Motor neuron (in vitro differentiated cells): ENCODE data around the gene JAKMIP2. TPM values are rescaled to one million over a fixed set of nuclear protein-coding genes. Genes with fewer than 3 reads are reported as not detected.

Experiments used
- ATAC-seq, 8 experiments: fragments of 200-7000 bp; cut with Tn5 transposase; replicated peaks in 6 of 8; 2 replicates each; pipeline ENCODE4 v1.8.0; 2021; ENCODE audit warnings: mild to moderate bottlenecking in 8 of 8, moderate library complexity in 8 of 8
- H3K27ac ChIP-seq, 2 donors: fragments of 250-450 bp; sonication (Bioruptor Pico); 2 replicates each; pipeline ENCODE4 v1.9.0; 2021; ENCODE audit warnings: antibody characterized with exemption in 2 of 2, mild to moderate bottlenecking in 2 of 2, moderate library complexity in 1 of 2
- H3K4me1 ChIP-seq, 2 donors: fragments of 250-450 bp; sonication (Bioruptor Pico); replicated peaks in 1 of 2; 2 replicates each; pipeline ENCODE4 v1.6.1; 2021; ENCODE audit warnings: antibody characterized with exemption in 2 of 2, mild to moderate bottlenecking in 2 of 2, moderate library complexity in 1 of 2
- H3K4me3 ChIP-seq, 5 donors: fragments of 250-450 bp; sonication (Bioruptor Pico); 2 replicates each; pipeline ENCODE4 v1.9.0; 2021; ENCODE audit warnings: antibody characterized with exemption in 5 of 5, mild to moderate bottlenecking in 5 of 5, moderate library complexity in 4 of 5
- WGBS, 10 experiments: fragments of 450-650 bp; shearing (Covaris generic); methylation state at CpG; one replicate each; pipeline ENCODE4 v1.0.0; 2022; 5-methylcytosine and 5-hydroxymethylcytosine counted together
- in situ Hi-C, 9 experiments: fragments of 400-800 bp; cut with MboI; loops; one replicate each; pipeline ENCODE4 v1.15.0; 2021; ENCODE audit warnings: low sequenced_read_pairs in 9 of 9, low pct_unique_long_range_greater_than_20kb in 2 of 9; ENCODE audit not compliant: unreplicated experiment in 9 of 9
- total RNA-seq, 8 experiments: library from RNA; unstranded; fragments of 300-600 nt; gene quantifications; 2 replicates each; pipeline versions ENCODE4 v1.2.3 to v1.2.4, GENCODE V29; 2022

Gene JAKMIP2
- total RNA-seq, 8 experiments from 2014 or later = 0.36 to 43.3 (median 32.7) TPM

DNA sequence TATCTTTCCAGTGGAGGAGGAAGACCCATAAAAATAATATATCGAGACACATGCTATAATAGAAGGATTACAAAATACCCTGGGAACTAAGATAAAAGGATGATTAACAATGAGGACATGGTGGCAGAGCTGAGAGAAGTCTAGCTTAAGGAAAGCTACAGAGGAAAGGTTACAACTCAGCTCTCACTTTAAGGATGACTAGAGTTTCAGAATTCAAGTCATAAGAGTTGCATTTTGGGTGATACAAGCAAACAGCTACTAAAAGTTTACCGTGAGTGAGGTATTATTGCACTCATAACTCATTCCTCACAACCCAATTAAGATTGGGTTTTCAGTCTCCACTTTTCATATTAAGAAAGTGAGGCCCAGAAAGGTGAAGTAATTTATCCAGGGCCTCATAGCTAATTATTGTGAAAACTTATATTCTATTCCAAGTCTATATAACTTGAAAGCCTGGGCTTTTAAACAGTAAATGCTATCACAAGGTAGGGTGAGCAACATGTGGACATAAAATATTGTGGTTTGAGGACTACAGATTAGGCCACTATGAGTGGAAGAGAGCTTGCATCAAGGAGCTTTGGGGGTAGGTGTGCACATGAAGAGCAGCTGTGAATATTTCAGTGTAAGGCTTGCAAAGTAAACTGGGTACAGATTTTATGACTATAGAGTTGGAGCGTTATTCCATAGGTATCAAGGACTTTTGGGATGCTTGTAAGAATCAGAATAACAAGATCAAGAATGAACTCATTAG is 28.0 kb downstream of the JAKMIP2 start:
- in situ Hi-C loops = no loop called here
- Histone ChIP-seq H3K4me1 (peaks cover 43 to 50% of the 10 kb centered on the region in 2 donors), H3K4me3 (no peak overlapping the region), H3K27ac (peak overlapping the region in 1 of 2 donors; percentile 75)
- WGBS, 10 experiments = 0 to 100% (median 97%) methylated on average over 1 to 3 of the region's 3 CpGs
- ATAC-seq = no peak

DNA sequence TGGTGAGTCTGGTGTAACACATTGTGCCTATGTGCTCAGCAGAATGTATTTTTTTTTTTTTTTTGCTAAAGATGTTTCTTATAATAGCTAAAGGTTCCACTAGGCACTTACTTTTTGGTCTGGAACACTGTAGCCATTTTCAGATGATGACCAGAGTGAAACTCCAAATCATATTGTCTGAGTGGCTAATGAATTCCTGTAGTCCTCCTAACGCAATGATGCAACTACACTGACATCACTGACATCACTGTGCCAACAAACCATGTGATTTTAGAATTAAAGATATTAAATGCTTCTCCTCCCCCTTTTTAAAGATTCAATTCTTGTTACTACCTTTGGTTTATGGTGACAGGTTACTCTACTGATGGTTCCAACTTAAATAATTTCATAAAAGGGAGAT is 28.8 kb downstream of the JAKMIP2 start:
- in situ Hi-C loops = no loop called here
- no peak overlapping the region for H3K4me3 ChIP-seq
- peak overlapping the region in 1 of 2 donors; percentile 75 for H3K27ac ChIP-seq
- peaks cover 41 to 51% of the 10 kb centered on the region in 2 donors for H3K4me1 ChIP-seq
- 0 to 100% (median 94%) methylated on average over 1 of the region's 1 CpG; no CpG with 5 or more reads in 4 of the 10 experiments for WGBS, 10 experiments
- peak in 5 of 8 experiments; percentile 43 to 92 (median 87) for ATAC-seq

DNA sequence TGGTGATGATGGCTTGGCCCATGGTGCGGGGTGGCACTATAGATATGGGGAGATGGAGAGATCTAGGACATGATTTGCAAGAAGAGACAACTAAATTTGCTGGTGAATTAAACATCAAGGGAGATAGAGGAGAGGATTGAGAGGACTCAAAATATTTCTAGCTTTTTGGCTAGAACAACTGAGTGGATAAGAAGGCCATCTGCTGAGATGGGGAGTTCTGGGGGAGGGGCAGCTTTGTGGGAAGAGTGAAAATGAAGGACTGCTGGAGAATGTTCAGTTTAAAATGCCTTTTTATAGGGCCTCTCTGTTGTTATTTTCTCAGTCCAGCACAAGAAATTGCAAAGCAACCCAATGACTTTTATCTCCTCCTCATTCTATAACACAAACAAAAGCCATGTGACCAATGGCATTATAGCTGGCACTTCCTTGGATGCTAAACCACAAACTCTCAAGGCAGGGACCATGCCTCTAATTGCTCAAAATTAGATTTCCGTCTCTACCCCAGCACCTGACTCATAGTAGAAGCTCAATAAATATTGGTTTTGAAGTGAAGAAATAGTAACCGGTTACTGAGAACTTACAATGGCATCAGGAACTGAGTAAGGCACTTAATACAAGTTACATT is 29.8 kb downstream of the JAKMIP2 start:
- 0 to 100% (median 97%) methylated on average over 1 to 3 of the region's 3 CpGs; no CpG with 5 or more reads in 1 of the 10 experiments for WGBS, 10 experiments
- H3K27ac ChIP-seq = peak overlapping the region in 1 of 2 donors; percentile 75
- peaks cover 42 to 51% of the 10 kb centered on the region in 2 donors for H3K4me1 ChIP-seq
- in situ Hi-C loops = no loop called here
- no peak overlapping the region for H3K4me3 ChIP-seq
- ATAC-seq = no peak

DNA sequence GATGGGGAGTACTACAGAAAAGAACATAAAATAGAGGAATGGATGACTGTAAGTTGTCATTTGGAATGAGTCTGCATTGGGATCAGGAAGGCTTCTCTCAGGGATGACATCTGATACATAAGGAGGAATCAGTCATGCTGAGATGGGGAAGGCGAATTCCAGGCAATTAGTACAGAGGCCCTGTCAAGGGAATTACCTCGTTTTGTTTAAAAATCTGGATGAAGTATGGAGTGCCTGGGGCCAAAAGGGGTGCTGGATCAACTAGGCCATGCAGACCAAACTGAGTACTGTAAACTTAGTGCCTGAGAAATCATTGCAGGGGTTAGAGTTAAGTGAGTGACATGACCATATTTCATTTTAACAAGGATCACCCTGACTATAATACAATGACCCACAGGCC is 30.5 kb downstream of the JAKMIP2 start:
- peak overlapping the region in 1 of 2 donors; percentile 31 for H3K27ac ChIP-seq
- H3K4me1 ChIP-seq = peaks cover 45 to 51% of the 10 kb centered on the region in 2 donors
- in situ Hi-C loops = no loop called here
- H3K4me3 ChIP-seq = no peak overlapping the region
- ATAC-seq = no peak
- 0 to 88% (median 48%) methylated on average over 1 to 2 of the region's 2 CpGs; no CpG with 5 or more reads in 4 of the 10 experiments for WGBS, 10 experiments

DNA sequence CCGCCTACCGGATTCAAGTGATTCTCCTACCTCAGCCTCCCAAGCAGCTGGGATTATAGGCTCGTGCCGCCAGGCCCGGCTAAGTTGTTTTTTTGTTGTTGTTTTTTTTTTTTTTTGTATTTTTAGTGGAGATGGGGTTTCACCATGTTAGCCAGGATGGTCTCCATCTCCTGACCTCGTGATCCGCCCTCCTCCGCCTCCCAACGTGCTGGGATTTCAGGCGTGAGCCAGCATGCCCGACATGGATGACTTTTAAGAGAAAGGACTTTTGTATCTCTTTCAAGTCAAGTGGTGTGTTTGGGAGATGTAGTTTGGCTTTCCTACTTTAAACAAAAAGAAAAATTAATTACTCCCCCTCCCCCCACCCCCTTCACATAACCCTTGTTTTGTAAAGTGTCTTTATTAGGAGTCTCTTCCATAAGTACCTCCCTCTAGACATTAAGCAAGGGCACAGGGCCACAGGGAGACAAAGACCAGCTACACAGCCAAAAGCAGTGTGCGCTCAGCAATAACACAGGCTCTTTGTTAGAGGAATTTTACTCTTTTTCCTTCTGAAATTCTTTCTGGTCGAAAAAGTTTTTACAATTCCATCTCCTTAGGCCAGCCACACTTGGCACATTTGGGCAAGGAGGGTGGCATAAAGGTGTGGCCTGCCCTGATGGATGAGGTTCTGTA is 31.2 kb downstream of the JAKMIP2 start:
- H3K4me1 ChIP-seq = peaks cover 45 to 51% of the 10 kb centered on the region in 2 donors
- in situ Hi-C loops = no loop called here

DNA sequence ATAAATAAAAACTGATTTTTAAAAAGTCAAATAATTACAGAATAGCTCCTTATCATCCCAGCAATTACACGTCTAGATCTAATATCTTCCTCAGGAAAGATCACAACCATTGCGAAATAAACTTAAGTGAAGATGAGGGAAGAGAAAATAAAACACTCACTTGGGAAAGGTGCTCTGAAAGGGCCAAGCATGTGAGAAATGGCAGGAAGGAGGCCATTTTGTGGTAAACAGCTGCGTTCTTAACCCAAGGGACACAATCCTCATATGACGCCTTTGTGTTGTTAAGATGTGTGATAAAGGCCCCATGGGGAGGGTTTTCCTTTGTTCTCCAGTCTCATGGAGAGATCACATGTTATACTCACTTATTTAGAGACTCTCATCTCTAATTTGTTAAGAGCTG is 32.5 kb downstream of the JAKMIP2 start:
- ATAC-seq = peak in 5 of 8 experiments; percentile 20 to 35 (median 31)
- in situ Hi-C loops = no loop called here
- 5 to 100% (median 58%) methylated on average over 1 to 4 of the region's 4 CpGs; no CpG with 5 or more reads in 2 of the 10 experiments for WGBS, 10 experiments
- H3K4me3 ChIP-seq = no peak overlapping the region
- no peak overlapping the region for H3K27ac ChIP-seq
- H3K4me1 ChIP-seq = peaks cover 45 to 51% of the 10 kb centered on the region in 2 donors

More for the DNA sequence above, 31.2 kb downstream of the JAKMIP2 start:
- ATAC-seq = peak in 3 of 8 experiments; percentile 26 to 58 (median 56)
- H3K27ac ChIP-seq = peak overlapping the region in 1 of 2 donors; percentile 44
- H3K4me3 ChIP-seq = no peak overlapping the region
- WGBS, 10 experiments = 11 to 100% (median 82%) methylated on average over 1 to 9 of the region's 13 CpGs; no CpG with 5 or more reads in 2 of the 10 experiments

DNA sequence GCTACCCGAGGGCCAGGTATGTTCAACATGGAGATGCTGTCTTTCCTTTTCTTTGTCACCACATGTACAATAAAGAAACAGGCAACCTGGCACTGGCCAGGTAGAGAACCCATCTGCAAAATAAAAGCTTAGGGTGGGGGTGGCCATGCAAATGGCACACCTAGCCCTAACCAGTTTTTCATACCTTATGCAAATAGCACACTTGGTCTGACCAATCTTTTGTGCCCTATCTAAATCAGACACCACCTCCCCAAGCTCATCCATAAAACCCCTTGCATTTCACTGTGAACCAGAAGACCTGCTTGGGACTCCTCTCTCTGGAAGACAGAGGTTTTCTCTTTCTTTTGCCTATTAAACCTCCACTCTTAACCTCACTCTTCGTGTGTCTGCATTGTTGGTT is 33.9 kb downstream of the JAKMIP2 start:
- no peak overlapping the region for H3K4me3 ChIP-seq
- in situ Hi-C loops = no loop called here
- no peak for ATAC-seq
- H3K27ac ChIP-seq = no peak overlapping the region
- 0 to 90% (median 36%) methylated on average over 1 to 2 of the region's 2 CpGs; no CpG with 5 or more reads in 2 of the 10 experiments for WGBS, 10 experiments
- H3K4me1 ChIP-seq = peaks cover 43 to 46% of the 10 kb centered on the region in 2 donors

DNA sequence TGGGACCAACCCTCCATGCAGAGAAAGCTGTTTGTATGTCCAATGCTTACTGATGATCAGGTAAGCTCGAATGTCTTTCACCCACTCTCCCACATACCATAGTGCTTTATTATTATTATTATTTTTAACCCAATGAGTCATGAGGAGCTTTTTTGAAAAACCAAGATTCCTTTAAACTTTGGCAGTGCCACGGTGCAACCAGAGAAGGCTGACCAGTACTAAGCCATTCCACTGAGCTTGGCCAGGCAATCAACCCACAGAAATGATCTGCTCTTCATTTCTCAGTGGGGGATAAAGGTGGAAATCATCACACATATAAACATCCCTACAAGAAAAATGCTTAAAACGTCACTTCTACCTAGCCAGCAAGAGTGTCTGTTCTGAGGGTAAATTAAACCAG is 35.5 kb downstream of the JAKMIP2 start:
- WGBS, 10 experiments = 0 to 96% (median 71%) methylated on average over 1 to 3 of the region's 3 CpGs
- no peak overlapping the region for H3K27ac ChIP-seq
- H3K4me3 ChIP-seq = no peak overlapping the region
- ATAC-seq = no peak
- in situ Hi-C loops = no loop called here
- H3K4me1 ChIP-seq = peaks cover 35 to 37% of the 10 kb centered on the region in 2 donors

DNA sequence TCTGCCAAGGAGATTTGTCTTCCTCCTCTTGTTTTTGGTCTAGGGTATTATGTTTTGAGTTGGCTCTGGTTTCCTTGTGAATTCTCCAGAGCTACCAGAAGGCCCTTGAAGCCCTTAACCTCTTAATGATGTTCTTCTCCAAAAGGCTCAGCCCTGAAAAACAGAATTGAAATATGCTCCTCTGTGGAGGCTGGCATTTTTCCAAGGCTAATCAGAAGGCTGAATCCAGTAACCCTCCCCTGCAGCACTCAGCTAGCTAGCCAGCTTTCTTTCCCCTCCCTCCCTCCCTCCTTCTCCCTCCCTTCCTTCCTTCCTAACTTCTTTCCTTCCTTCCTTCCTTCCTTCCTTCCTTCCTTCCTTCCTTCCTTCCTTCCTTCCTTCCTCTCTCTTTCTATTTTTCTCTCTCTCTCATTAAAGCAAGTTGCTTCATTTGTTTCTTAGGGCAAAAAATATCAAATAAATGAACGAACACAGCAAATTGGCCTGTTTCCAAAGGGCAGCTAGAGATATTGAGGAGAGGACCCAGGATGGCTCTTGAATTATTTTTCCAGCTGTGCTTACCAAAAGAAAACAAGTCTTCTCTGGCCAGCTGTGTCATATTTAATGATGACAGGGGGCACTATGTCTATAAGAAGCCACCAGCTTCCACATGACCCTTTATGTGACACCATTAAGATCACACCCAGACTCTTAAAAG is 38.7 kb downstream of the JAKMIP2 start:
- H3K27ac ChIP-seq = no peak overlapping the region
- 0 to 86% (median 0%) methylated on average over 1 of the region's 1 CpG; no CpG with 5 or more reads in 5 of the 10 experiments for WGBS, 10 experiments

DNA sequence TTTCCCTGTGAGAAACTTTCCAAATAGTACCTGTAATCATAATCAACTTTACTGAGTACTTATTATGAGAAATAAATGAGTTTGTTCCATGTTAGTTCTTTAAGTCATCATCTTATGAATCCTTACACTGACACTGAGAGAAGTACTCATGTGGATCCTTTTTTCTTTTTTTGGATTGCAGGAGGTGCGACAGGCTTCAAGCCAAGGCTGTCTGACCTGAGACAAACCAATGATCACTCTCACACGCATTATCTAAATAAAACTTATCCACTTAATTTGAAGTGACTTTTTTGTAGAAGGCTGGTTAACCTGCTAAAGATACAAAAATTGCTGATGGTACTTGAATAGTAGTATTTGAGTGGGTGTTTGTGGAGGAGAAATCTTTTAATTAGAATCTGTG is 39.5 kb downstream of the JAKMIP2 start:
- WGBS, 10 experiments = 0 to 100% (median 95%) methylated on average over 1 to 2 of the region's 2 CpGs; no CpG with 5 or more reads in 1 of the 10 experiments
- Histone ChIP-seq H3K4me1 (peaks cover 13 to 17% of the 10 kb centered on the region in 2 donors), H3K4me3 (no peak overlapping the region), H3K27ac (no peak overlapping the region)
- no peak for ATAC-seq
- in situ Hi-C loops = no loop called here

More for the DNA sequence above, 38.7 kb downstream of the JAKMIP2 start:
- ATAC-seq = peak in 6 of 8 experiments; percentile 44 to 82 (median 66)
- Histone ChIP-seq H3K4me1 (peaks cover 13 to 17% of the 10 kb centered on the region in 2 donors), H3K4me3 (no peak overlapping the region)
- in situ Hi-C loops = no loop called here

DNA sequence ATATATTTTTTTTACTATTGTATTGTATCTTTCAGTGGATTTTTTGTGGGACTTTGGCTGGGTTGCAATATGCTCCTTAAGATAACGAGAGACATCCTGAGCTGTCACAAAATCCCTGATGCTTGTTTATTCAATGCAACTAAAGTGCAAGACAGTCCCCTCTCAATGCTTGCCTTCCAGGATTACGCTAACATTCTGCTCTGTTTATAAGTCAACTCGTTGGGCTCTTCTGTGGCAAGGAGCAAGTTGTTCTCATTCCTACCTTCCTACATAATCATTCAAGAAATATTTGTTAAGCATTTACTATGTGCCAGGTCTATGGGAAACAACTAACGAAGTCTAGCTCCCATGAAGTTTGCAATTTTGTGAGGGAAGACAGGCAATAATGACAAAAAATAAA is 40.4 kb downstream of the JAKMIP2 start:
- 0 to 100% (median 85%) methylated on average over 2 to 4 of the region's 4 CpGs for WGBS, 10 experiments
- H3K4me1 ChIP-seq = peaks cover 13% of the 10 kb centered on the region in 2 donors
- in situ Hi-C loops = no loop called here
- no peak for ATAC-seq
- no peak overlapping the region for H3K4me3 ChIP-seq
- no peak overlapping the region for H3K27ac ChIP-seq

DNA sequence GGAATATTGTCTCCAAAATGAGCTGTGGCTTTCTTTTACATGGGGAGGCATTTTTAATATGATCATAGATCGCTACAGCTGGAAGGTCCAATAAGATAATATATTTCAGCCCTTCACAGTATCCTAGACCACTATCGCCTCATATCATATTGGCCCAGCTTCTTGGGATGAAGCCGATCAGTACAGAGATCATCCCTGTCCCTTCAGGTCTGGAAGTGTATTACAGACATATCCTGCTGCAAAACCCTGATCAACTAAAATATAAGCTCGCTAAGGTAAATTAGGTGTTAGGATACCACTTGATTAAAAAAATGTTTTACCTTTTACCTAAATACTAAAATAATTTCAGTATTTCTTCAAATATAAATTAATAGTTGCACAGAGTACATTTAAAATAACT is 41.7 kb downstream of the JAKMIP2 start:
- no peak for ATAC-seq
- H3K27ac ChIP-seq = no peak overlapping the region
- in situ Hi-C loops = no loop called here
- WGBS, 10 experiments = 30 to 100% (median 90%) methylated on average over 1 to 4 of the region's 4 CpGs; no CpG with 5 or more reads in 1 of the 10 experiments
- peaks cover 13% of the 10 kb centered on the region in 2 donors for H3K4me1 ChIP-seq
- H3K4me3 ChIP-seq = no peak overlapping the region
